ENCODE results near the gene NPC1L1. TPM values are rescaled to one million over a fixed set of nuclear protein-coding genes. Genes with fewer than 3 reads are reported as not detected.

Gene NPC1L1
- total RNA-seq, 1 donor from 2014 or later: not detected

- ChIA-PET CTCF (no interaction called here), POLR2A (no interaction called here)
- Mint-ChIP-seq H3K27me3 (peaks cover 9% of the 10 kb centered on the region), H3K4me1 (no peaks in the 10 kb centered on the region), H3K36me3 (ENCODE audit: low read depth) (no peaks in the 10 kb centered on the region), H3K9me3 (no peaks in the 10 kb centered on the region), H3K4me3 (no peak overlapping the region), H3K27ac (no peak overlapping the region)
- DNase-seq (no peak), ATAC-seq (ENCODE audit: low read depth) (no peak)
- intact Hi-C loops (cut with micrococcal nuclease): no loop called here
- TF ChIP-seq CTCF (IDR thresholded peaks at IDR 0.05): no peak
Observed at GRCh38 chr7:44548893-44549292, 7.8 kb upstream of the NPC1L1 start.

- Mint-ChIP-seq H3K36me3 (ENCODE audit: low read depth) (no peaks in the 10 kb centered on the region), H3K27ac (no peak overlapping the region)
- POLR2A ChIA-PET: no interaction called here
Observed at GRCh38 chr7:44547536-44548231, 6.6 kb upstream of the NPC1L1 start.

GRCh38 chr7:44541876-44542610, 913 bp upstream of the NPC1L1 start:
- Mint-ChIP-seq H3K27ac (no peak overlapping the region), H3K9me3 (no peaks in the 10 kb centered on the region), H3K4me1 (no peaks in the 10 kb centered on the region), H3K4me3 (no peak overlapping the region), H3K36me3 (ENCODE audit: low read depth) (no peaks in the 10 kb centered on the region), H3K27me3 (peaks cover 10% of the 10 kb centered on the region)
- no peak for DNase-seq
- no peak for ATAC-seq (ENCODE audit: low read depth)
- no peak for TF ChIP-seq CTCF (IDR thresholded peaks at IDR 0.05)
- intact Hi-C loops (cut with micrococcal nuclease): no loop called here
- POLR2A ChIA-PET: no interaction called here
- CTCF ChIA-PET: no interaction called here

More at GRCh38 chr7:44547536-44548231, 6.6 kb upstream of the NPC1L1 start:
- Mint-ChIP-seq H3K9me3 (no peaks in the 10 kb centered on the region), H3K27me3 (peaks cover 10% of the 10 kb centered on the region), H3K4me1 (no peaks in the 10 kb centered on the region), H3K4me3 (no peak overlapping the region)
- DNase-seq (no peak), ATAC-seq (ENCODE audit: low read depth) (no peak)
- TF ChIP-seq CTCF (IDR thresholded peaks at IDR 0.05): no peak
- intact Hi-C loops (cut with micrococcal nuclease): no loop called here
- CTCF ChIA-PET: interaction anchor here (0.5 to 0.8 kb wide), 2 partner anchors 26 to 307 kb away, joined by 3 read pairs; partner anchors contain the start of gene DDX56

GRCh38 chr7:44540592-44541027, 520 bp downstream of the NPC1L1 start:
- Mint-ChIP-seq H3K27me3 (peaks cover 8% of the 10 kb centered on the region), H3K27ac (no peak overlapping the region), H3K36me3 (ENCODE audit: low read depth) (no peaks in the 10 kb centered on the region), H3K4me1 (no peaks in the 10 kb centered on the region), H3K9me3 (no peaks in the 10 kb centered on the region), H3K4me3 (no peak overlapping the region)
- TF ChIP-seq CTCF (IDR thresholded peaks at IDR 0.05): no peak
- DNase-seq: no peak
- CTCF ChIA-PET: no interaction called here
- POLR2A ChIA-PET: no interaction called here
- intact Hi-C loops (cut with micrococcal nuclease): no loop called here
- no peak for ATAC-seq (ENCODE audit: low read depth)

GRCh38 chr7:44539669-44540506, 1.2 kb downstream of the NPC1L1 start:
- Mint-ChIP-seq H3K36me3 (ENCODE audit: low read depth) (no peaks in the 10 kb centered on the region), H3K27ac (no peak overlapping the region), H3K27me3 (peaks cover 4% of the 10 kb centered on the region), H3K4me1 (no peaks in the 10 kb centered on the region), H3K4me3 (no peak overlapping the region), H3K9me3 (no peaks in the 10 kb centered on the region)
- intact Hi-C loops (cut with micrococcal nuclease): no loop called here
- no peak for DNase-seq
- ChIA-PET CTCF (no interaction called here), POLR2A (no interaction called here)
- TF ChIP-seq CTCF (IDR thresholded peaks at IDR 0.05): no peak
- no peak for ATAC-seq (ENCODE audit: low read depth)

Measured in activated B cell treated with CpG ODN at 0.5 μM for 24 hours (primary cell).